OCI-LY7 (cell line): ENCODE measurements around the gene RHOB. TPM values are rescaled to one million over a fixed set of nuclear protein-coding genes. Genes with fewer than 3 reads are reported as not detected.

Source experiments
- BruUV-seq: library from RNA; stranded (reverse); fragments of 400-500 nt; replicated peaks from 2 replicates; lab custom pipeline; 2021; lab: Mats Ljungman, UMichigan
- CTCF ChIA-PET: fragments of 300-600 bp; sonication (Branson Sonifier 250); formaldehyde crosslinking; loops from one replicate; lab custom pipeline; 2022; ENCODE audit warnings: antibody characterized with exemption; ENCODE audit not compliant: unreplicated experiment; lab: Charles Lee
- POLR2A ChIA-PET: fragments of 300-600 bp; sonication (Branson Sonifier 250); formaldehyde crosslinking; loops from one replicate; lab custom pipeline; 2022; ENCODE audit warnings: antibody characterized with exemption; lab: Charles Lee
- DNase-seq: peaks from one replicate; pipeline ENCODE4 v3.0.0-alpha.2; 2015; ENCODE audit warnings: low spot score
- H2AFZ ChIP-seq: fragments of 200-600 bp; sonication (generic), shearing (Covaris generic); 2 replicates; pipeline ENCODE4 v1.6.1; 2014; ENCODE audit warnings: mild to moderate bottlenecking, antibody characterized with exemption, low read length, moderate library complexity
- H3K27ac ChIP-seq: fragments of 200-600 bp; sonication (generic); 2 replicates; pipeline ENCODE4 v1.5.1; 2014; ENCODE audit warnings: mixed run types, low read depth, mild to moderate bottlenecking, moderate library complexity, low read length, inconsistent platforms; ENCODE audit not compliant: poor library complexity, severe bottlenecking
- H3K36me3 ChIP-seq: fragments of 200-600 bp; sonication (generic); 2 replicates; pipeline ENCODE4 v1.6.1; 2014; ENCODE audit warnings: mild to moderate bottlenecking, antibody characterized with exemption, low read length, moderate library complexity, mixed read lengths; ENCODE audit not compliant: insufficient read depth
- H3K4me1 ChIP-seq: fragments of 200-600 bp; sonication (generic); 2 replicates; pipeline ENCODE4 v1.5.1; 2014; ENCODE audit warnings: mild to moderate bottlenecking, low read length; ENCODE audit not compliant: insufficient read depth, poor library complexity, severe bottlenecking
- H3K4me2 ChIP-seq: fragments of 200-600 bp; sonication (generic); 2 replicates; pipeline ENCODE4 v1.6.1; 2014; ENCODE audit warnings: mild to moderate bottlenecking, low read length
- H3K4me3 ChIP-seq: fragments of 200-600 bp; sonication (generic); 2 replicates; pipeline ENCODE4 v1.5.1; 2014; ENCODE audit warnings: mild to moderate bottlenecking, low read depth, low read length; ENCODE audit not compliant: poor library complexity, severe bottlenecking
- H3K79me2 ChIP-seq: fragments of 200-600 bp; sonication (generic); 2 replicates; pipeline ENCODE4 v1.6.1; 2016; ENCODE audit warnings: low read depth, mild to moderate bottlenecking, low read length, moderate library complexity, mixed read lengths; ENCODE audit not compliant: insufficient read depth
- H3K9me2 ChIP-seq: fragments of 200-600 bp; sonication (generic); 2 replicates; pipeline ENCODE4 v1.6.1; 2016; ENCODE audit warnings: mild to moderate bottlenecking, low read length, mixed read lengths; ENCODE audit not compliant: insufficient read depth
- H3K9me3 ChIP-seq: fragments of 200-600 bp; sonication (generic); 2 replicates; pipeline ENCODE4 v1.6.1; 2014; ENCODE audit warnings: mild to moderate bottlenecking, mixed run types, low read length, mixed read lengths
- H4K20me1 ChIP-seq: fragments of 200-600 bp; sonication (generic); 2 replicates; pipeline ENCODE4 v1.6.1; 2014; ENCODE audit warnings: mild to moderate bottlenecking, antibody characterized with exemption, low read length, moderate library complexity, mixed read lengths; ENCODE audit not compliant: insufficient read depth
- EZH2phosphoT487 ChIP-seq: fragments of 200-600 bp; sonication (generic); IDR thresholded peaks from 2 replicates; pipeline ENCODE4 v1.6.1; 2018; ENCODE audit warnings: low read depth, borderline replicate concordance, mild to moderate bottlenecking, mixed run types, antibody characterized with exemption, low read length, moderate library complexity, mixed read lengths
- intact Hi-C: fragments of 100-400 bp; cut with micrococcal nuclease; formaldehyde crosslinking; loops from one replicate; pipeline ENCODE4 v1.10.0; 2022; ENCODE audit not compliant: unreplicated experiment
- total RNA-seq, 2 experiments: library from RNA; depleted of rRNA in 1 of 2; stranded (reverse); fragments of >200 nt in 1 of 2; shearing (Covaris generic) in 1 of 2; gene quantifications; 2 replicates each; pipeline ENCODE4 v1.2.3, GENCODE V29; 2014 to 2022
- TF ChIP-seq, protein P1 (sequence below): fragments of 200-600 bp; sonication (generic); conservative IDR thresholded peaks from 2 replicates; pipeline ENCODE4 v1.5.1; 2014; ENCODE audit warnings: mild to moderate bottlenecking, antibody characterized with exemption, low read length, moderate library complexity, mixed read lengths

Gene RHOB
- total RNA-seq, 2 experiments from 2014 or later, result 0.36 TPM; not detected in 1

DNA sequence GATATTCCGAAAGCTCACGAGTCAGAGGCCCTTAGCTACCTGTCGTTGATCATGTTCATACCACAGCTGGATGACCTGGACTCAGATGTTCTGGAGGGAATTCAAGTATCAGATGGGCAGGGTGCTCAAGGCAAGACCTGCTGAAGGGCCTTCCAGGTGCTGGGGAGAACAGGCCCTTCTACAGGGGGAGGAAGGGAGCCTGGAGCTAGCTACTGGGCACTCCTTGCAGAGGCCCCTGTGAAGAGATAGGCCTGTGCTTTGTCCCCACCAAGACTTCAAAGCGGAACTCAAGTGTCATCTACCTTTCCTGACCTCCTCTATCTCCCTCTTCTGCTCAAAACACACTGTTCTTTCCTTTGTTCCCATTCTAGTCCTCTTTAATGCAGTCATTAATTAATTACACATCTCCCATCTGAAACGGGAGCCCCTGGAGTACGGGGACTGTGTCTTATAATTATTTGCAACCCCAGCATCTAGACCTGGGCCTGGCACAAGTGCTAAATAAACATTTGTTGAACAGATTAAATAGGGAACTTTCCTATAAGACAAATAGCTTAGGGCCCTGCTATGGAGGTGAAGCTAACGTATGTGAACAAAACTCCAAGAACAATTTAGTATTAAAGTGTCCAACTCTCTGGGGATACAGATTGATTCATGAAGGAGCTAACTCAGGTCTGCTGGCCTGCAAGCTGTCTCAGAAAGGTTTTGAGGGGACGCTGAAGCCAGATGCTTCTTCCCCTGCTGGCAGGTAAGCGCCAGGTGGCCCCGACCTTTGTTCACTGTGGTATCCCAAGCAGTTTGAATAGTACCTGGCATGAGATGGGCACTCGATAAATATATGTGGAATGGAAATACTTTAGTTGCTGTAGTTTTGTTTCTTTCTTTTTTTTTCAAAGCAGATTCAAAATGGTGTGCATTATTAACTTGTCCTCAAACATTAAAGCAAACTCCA, 22.0 kb downstream of the RHOB start:
- H3K79me2 ChIP-seq, result no peaks in the 10 kb centered on the region
- POLR2A ChIA-PET, result interaction anchor here (1.2 kb wide), 2 partner anchors 9 to 37 kb away, joined by 3 read pairs; no protein-coding TSS in a partner anchor
- H3K4me2 ChIP-seq, result no peak overlapping the region
- no peaks in the 10 kb centered on the region for H3K9me3 ChIP-seq
- H4K20me1 ChIP-seq, result no peaks in the 10 kb centered on the region
- H3K4me3 ChIP-seq, result no peak overlapping the region
- no peak for TF ChIP-seq EZH2phosphoT487
- TF ChIP-seq, protein P1, sequence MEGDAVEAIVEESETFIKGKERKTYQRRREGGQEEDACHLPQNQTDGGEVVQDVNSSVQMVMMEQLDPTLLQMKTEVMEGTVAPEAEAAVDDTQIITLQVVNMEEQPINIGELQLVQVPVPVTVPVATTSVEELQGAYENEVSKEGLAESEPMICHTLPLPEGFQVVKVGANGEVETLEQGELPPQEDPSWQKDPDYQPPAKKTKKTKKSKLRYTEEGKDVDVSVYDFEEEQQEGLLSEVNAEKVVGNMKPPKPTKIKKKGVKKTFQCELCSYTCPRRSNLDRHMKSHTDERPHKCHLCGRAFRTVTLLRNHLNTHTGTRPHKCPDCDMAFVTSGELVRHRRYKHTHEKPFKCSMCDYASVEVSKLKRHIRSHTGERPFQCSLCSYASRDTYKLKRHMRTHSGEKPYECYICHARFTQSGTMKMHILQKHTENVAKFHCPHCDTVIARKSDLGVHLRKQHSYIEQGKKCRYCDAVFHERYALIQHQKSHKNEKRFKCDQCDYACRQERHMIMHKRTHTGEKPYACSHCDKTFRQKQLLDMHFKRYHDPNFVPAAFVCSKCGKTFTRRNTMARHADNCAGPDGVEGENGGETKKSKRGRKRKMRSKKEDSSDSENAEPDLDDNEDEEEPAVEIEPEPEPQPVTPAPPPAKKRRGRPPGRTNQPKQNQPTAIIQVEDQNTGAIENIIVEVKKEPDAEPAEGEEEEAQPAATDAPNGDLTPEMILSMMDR, result no peak
- H3K36me3 ChIP-seq, result no peaks in the 10 kb centered on the region
- no peak overlapping the region for H3K27ac ChIP-seq
- no peak for DNase-seq
- H3K4me1 ChIP-seq, result no peaks in the 10 kb centered on the region
- no TSS peak for BruUV-seq
- no peak overlapping the region for H2AFZ ChIP-seq
- intact Hi-C loops, result no loop called here
- H3K9me2 ChIP-seq, result no peaks in the 10 kb centered on the region
- CTCF ChIA-PET, result interaction anchor here (0.6 kb wide), 1 partner anchor 19 kb away, joined by 3 read pairs; no protein-coding TSS in a partner anchor

GRCh38 chr2:20469595-20469994, 22.7 kb downstream of the RHOB start:
- Histone ChIP-seq H3K4me3 (no peak overlapping the region), H2AFZ (no peak overlapping the region), H4K20me1 (no peaks in the 10 kb centered on the region), H3K36me3 (no peaks in the 10 kb centered on the region), H3K79me2 (no peaks in the 10 kb centered on the region), H3K27ac (no peak overlapping the region), H3K9me3 (no peaks in the 10 kb centered on the region), H3K4me1 (peaks cover 3% of the 10 kb centered on the region), H3K9me2 (no peaks in the 10 kb centered on the region), H3K4me2 (no peak overlapping the region)
- POLR2A ChIA-PET, result interaction anchor here (1.2 kb wide), 2 partner anchors 8 to 38 kb away, joined by 3 read pairs; no protein-coding TSS in a partner anchor
- BruUV-seq, result no TSS peak
- DNase-seq, result no peak
- TF ChIP-seq, protein P1, result no peak
- no peak for TF ChIP-seq EZH2phosphoT487
- CTCF ChIA-PET, result no interaction called here
- intact Hi-C loops, result no loop called here

DNA sequence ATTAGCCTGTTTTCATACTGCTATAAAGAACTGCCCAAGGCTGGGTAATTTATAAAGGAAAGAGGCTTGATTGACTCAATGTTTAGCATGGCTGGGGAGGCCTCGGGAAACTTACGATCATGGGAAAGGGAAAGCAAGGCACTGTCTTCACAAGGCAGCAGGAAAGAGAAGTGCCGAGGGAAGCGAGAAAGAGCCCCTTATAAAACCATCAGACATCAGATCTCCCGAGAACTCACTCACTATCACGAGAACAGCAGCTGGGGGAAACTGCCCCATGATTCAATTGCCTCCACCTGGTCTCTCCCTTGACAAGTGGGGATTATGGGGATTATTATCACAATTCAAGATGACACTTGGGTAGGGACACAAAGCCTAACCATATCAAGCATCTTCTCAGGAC, 23.3 kb downstream of the RHOB start:
- TF ChIP-seq EZH2phosphoT487, result no peak
- TF ChIP-seq, protein P1, result no peak
- no TSS peak for BruUV-seq
- peaks cover 6% of the 10 kb centered on the region for H3K4me1 ChIP-seq
- H3K4me2 ChIP-seq, result no peak overlapping the region
- ChIA-PET CTCF (no interaction called here), POLR2A (no interaction called here)
- H2AFZ ChIP-seq, result no peak overlapping the region
- no peak overlapping the region for H3K4me3 ChIP-seq
- no peaks in the 10 kb centered on the region for H3K36me3 ChIP-seq
- intact Hi-C loops, result no loop called here
- H3K9me2 ChIP-seq, result no peaks in the 10 kb centered on the region
- H4K20me1 ChIP-seq, result no peaks in the 10 kb centered on the region
- H3K27ac ChIP-seq, result no peak overlapping the region
- no peaks in the 10 kb centered on the region for H3K9me3 ChIP-seq
- H3K79me2 ChIP-seq, result no peaks in the 10 kb centered on the region
- DNase-seq, result no peak
